Gastrocnemius medialis (tissue), 4 donors: ENCODE results near the gene SCTR. TPM values are rescaled to one million over a fixed set of nuclear protein-coding genes. Genes with fewer than 3 reads are reported as not detected.

Experiments used
- ATAC-seq, 2 donors: fragments of 150-250 bp; one replicate each; pipeline ENCODE4 v1.9.1; 2016
- DNase-seq, 2 donors: peaks; one replicate each; pipeline ENCODE4 v3.0.0-alpha.2; 2019
- H3K27ac ChIP-seq, 4 donors: fragments of 200-600 bp; sonication (generic); 1 replicate in 1 of 4; 2 replicates in 3 of 4; pipeline ENCODE4 v1.5.1; 2016 to 2018; ENCODE audit warnings: mild to moderate bottlenecking in 2 of 4, moderate library complexity in 1 of 4
- H3K27me3 ChIP-seq, 3 donors: fragments of 200-600 bp; sonication (generic) in 2 of 3; 1 replicate in 1 of 3; 2 replicates in 2 of 3; pipeline versions ENCODE4 v1.5.1 to v1.6.0; 2016 to 2019; ENCODE audit warnings: mild to moderate bottlenecking in 1 of 3, moderate library complexity in 1 of 3
- H3K36me3 ChIP-seq, 2 donors: fragments of 200-600 bp; sonication (generic) in 1 of 2; one replicate each; pipeline ENCODE4 v1.5.1; 2017 to 2018
- H3K4me1 ChIP-seq, 2 donors: fragments of 200-600 bp; sonication (generic) in 1 of 2; one replicate each; pipeline ENCODE4 v1.5.1; 2016 to 2017; ENCODE audit warnings: mild to moderate bottlenecking in 2 of 2
- H3K4me3 ChIP-seq, 4 donors: fragments of 200-600 bp; sonication (generic) in 3 of 4; 1 replicate in 1 of 4; 2 replicates in 3 of 4; pipeline ENCODE4 v1.5.1; 2016 to 2019; ENCODE audit warnings: mild to moderate bottlenecking in 2 of 4
- H3K9me3 ChIP-seq, 3 donors: fragments of 200-600 bp; sonication (generic) in 2 of 3; 1 replicate in 1 of 3; 2 replicates in 2 of 3; pipeline ENCODE4 v1.5.1; 2016 to 2019
- CTCF ChIP-seq, 5 experiments: fragments of 450-650 bp in 3 of 5; fragments of 200-600 bp in 2 of 5; sonication (generic) in 2 of 5; IDR thresholded peaks in 4 of 5; conservative IDR thresholded peaks in 1 of 5; 1 replicate in 4 of 5; 2 replicates in 1 of 5; pipeline ENCODE4 v1.5.1; 2016 to 2019; ENCODE audit warnings: antibody characterized with exemption in 5 of 5, mild to moderate bottlenecking in 3 of 5, moderate library complexity in 3 of 5
- POLR2A ChIP-seq, 2 donors: fragments of 450-650 bp; IDR thresholded peaks; one replicate each; pipeline ENCODE4 v1.6.1; 2017; ENCODE audit warnings: antibody characterized with exemption in 2 of 2, mild to moderate bottlenecking in 2 of 2, moderate library complexity in 2 of 2
- in situ Hi-C, 4 donors: fragments of 200-750 bp; cut with MboI; loops; one replicate each; pipeline versions ENCODE4 v1.15.0 to v1.8.0; 2017; ENCODE audit warnings: low sequenced_read_pairs in 4 of 4
- intact Hi-C: fragments of 100-400 bp; cut with DNase I; formaldehyde crosslinking; loops from one replicate; pipeline ENCODE4 v1.15.1; 2023; ENCODE audit warnings: low total_unique reads
- total RNA-seq, 4 donors: library from RNA; depleted of rRNA; stranded (reverse); fragments of >200 nt; gene quantifications; one replicate each; pipeline versions ENCODE4 v1.1.0 to v1.2.3, GENCODE V29; 2016

SCTR gene
- total RNA-seq, 4 donors from 2014 or later = not detected

DNA sequence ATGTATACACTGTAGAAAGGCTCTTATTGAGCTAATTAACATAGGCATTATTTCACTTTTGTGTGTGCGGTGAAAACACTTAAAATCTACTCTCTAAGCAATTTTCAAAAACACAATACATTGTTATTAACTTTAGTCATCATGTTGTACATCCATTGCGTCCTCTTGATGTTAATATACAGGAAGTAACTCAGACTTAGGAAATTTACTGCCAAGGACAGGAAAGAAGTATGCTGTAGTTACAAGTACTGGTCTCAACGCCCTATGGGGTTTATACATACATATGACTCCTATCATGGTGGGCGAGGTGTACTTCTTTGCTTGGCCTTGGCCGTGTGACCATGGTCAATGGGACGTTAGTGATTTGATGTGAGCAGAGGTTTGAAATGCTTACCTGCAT, 15.5 kb downstream of the SCTR start:
- in situ Hi-C loops = no loop called here
- no peak overlapping the region for H3K27ac ChIP-seq
- DNase-seq = no peak
- no peaks in the 10 kb centered on the region for H3K4me1 ChIP-seq
- no peak for ATAC-seq
- intact Hi-C loops = no loop called here
- H3K4me3 ChIP-seq = no peak overlapping the region
- no peak for TF ChIP-seq CTCF (IDR thresholded peaks at IDR 0.05 in 4 of 5, conservative IDR thresholded peaks at IDR 0.05 in 1 of 5)
- no peak for TF ChIP-seq POLR2A (IDR thresholded peaks at IDR 0.05)
- H3K27me3 ChIP-seq = no peaks in the 10 kb centered on the region
- no peaks in the 10 kb centered on the region for H3K36me3 ChIP-seq
- no peaks in the 10 kb centered on the region for H3K9me3 ChIP-seq

- in situ Hi-C loops (no loop called here), intact Hi-C loops (no loop called here)
- H3K9me3 ChIP-seq = peaks cover 0 to 5% (median 0%) of the 10 kb centered on the region in 3 donors
- no peak overlapping the region for H3K4me3 ChIP-seq
- no peaks in the 10 kb centered on the region for H3K27me3 ChIP-seq
- DNase-seq = no peak
- no peaks in the 10 kb centered on the region for H3K36me3 ChIP-seq
- no peak for ATAC-seq
- H3K4me1 ChIP-seq = peaks cover 5 to 8% of the 10 kb centered on the region in 2 donors
- H3K27ac ChIP-seq = no peak overlapping the region
- TF ChIP-seq POLR2A (IDR thresholded peaks at IDR 0.05) (no peak), CTCF (IDR thresholded peaks at IDR 0.05 in 4 of 5, conservative IDR thresholded peaks at IDR 0.05 in 1 of 5) (no peak)
Measured at GRCh38 chr2:119496682-119497081, 27.6 kb downstream of the SCTR start.

- ATAC-seq (no peak), DNase-seq (no peak)
- Histone ChIP-seq H3K36me3 (no peaks in the 10 kb centered on the region), H3K27ac (no peak overlapping the region), H3K4me3 (no peak overlapping the region), H3K4me1 (peaks cover 5 to 14% of the 10 kb centered on the region in 2 donors), H3K9me3 (peaks cover 0 to 5% (median 0%) of the 10 kb centered on the region in 3 donors), H3K27me3 (no peaks in the 10 kb centered on the region)
- intact Hi-C loops = no loop called here
- TF ChIP-seq POLR2A (IDR thresholded peaks at IDR 0.05) (no peak), CTCF (IDR thresholded peaks at IDR 0.05 in 4 of 5, conservative IDR thresholded peaks at IDR 0.05 in 1 of 5) (no peak)
- in situ Hi-C loops = no loop called here
Measured at GRCh38 chr2:119495948-119496347, 28.3 kb downstream of the SCTR start.

DNA sequence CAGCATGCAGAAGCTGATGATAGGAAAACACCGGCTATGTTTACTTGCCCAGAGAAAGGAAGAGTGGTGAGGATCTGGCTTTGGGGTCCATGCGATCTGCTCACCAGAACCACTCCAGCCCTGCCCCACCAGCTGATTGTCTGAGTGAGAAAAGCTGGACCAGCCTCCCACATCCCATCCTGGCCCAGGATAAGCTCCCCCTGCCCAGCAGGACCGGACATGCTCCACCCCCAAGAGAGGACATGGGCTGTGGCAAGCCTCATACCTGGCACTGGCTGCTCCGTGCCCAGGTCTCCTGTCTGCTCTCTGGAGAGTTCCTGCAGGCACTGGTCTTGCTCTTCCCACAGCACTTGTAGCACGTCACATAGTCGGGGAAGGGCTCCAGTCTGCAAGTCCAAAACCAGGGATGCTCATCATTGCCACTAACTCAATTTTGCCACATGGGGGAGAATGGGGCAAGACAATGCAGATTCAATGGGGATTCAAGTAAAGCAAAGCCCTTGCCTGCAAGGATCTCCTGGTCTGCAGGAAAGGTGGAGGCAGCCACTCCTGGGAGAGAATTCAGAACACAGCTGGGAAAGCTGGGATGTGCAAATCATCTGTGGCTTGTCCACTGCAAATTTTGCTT, 30.0 kb downstream of the SCTR start:
- ATAC-seq (no peak), DNase-seq (no peak)
- TF ChIP-seq CTCF (IDR thresholded peaks at IDR 0.05 in 4 of 5, conservative IDR thresholded peaks at IDR 0.05 in 1 of 5) (no peak), POLR2A (IDR thresholded peaks at IDR 0.05) (no peak)
- in situ Hi-C loops = no loop called here
- no peaks in the 10 kb centered on the region for H3K9me3 ChIP-seq
- no peaks in the 10 kb centered on the region for H3K27me3 ChIP-seq
- no peak overlapping the region for H3K27ac ChIP-seq
- intact Hi-C loops = no loop called here
- H3K4me3 ChIP-seq = no peak overlapping the region
- no peaks in the 10 kb centered on the region for H3K36me3 ChIP-seq
- H3K4me1 ChIP-seq = peaks cover 5 to 21% of the 10 kb centered on the region in 2 donors
